Transverse colon (tissue), 4 donors: ENCODE results near the gene FAM227A. TPM values are rescaled to one million over a fixed set of nuclear protein-coding genes. Genes with fewer than 3 reads are reported as not detected.

Experiments used
- DNase-seq: peaks from one replicate; pipeline ENCODE4 v3.0.0-alpha.2; 2019
- H3K27ac ChIP-seq, 4 donors: fragments of 200-600 bp; sonication (generic); 2 replicates each; pipeline ENCODE4 v1.5.1; 2016 to 2018; ENCODE audit warnings: inconsistent platforms in 4 of 4
- H3K27me3 ChIP-seq: fragments of 200-600 bp; sonication (generic); 2 replicates; pipeline ENCODE4 v1.5.1; 2017; ENCODE audit warnings: inconsistent platforms
- H3K36me3 ChIP-seq, 4 donors: fragments of 200-600 bp; sonication (generic); 2 replicates each; pipeline ENCODE4 v1.5.1; 2017 to 2019; ENCODE audit warnings: inconsistent platforms in 4 of 4
- H3K4me1 ChIP-seq, 4 donors: fragments of 200-600 bp; sonication (generic); 2 replicates each; pipeline ENCODE4 v1.5.1; 2017 to 2020; ENCODE audit warnings: inconsistent platforms in 4 of 4
- H3K4me3 ChIP-seq, 4 donors: fragments of 200-600 bp; sonication (generic); 1 replicate in 1 of 4; 2 replicates in 3 of 4; pipeline versions ENCODE4 v1.5.1 to v1.6.1; 2017 to 2019; ENCODE audit warnings: inconsistent platforms in 4 of 4
- H3K9me3 ChIP-seq, 2 donors: fragments of 200-600 bp; sonication (generic); 2 replicates each; pipeline ENCODE4 v1.5.1; 2017 to 2019; ENCODE audit warnings: inconsistent platforms in 2 of 2
- CTCF ChIP-seq, 5 experiments: fragments of 200-600 bp in 3 of 5; fragments of 450-650 bp in 2 of 5; sonication (generic) in 3 of 5; IDR thresholded peaks; 1 replicate in 2 of 5; 2 replicates in 3 of 5; pipeline ENCODE4 v1.5.1; 2016 to 2017; ENCODE audit warnings: antibody characterized with exemption in 5 of 5, inconsistent platforms in 3 of 5, mild to moderate bottlenecking in 2 of 5, moderate library complexity in 1 of 5
- EP300 ChIP-seq: sonication (generic); formaldehyde crosslinking; IDR thresholded peaks from one replicate; pipeline ENCODE4 v1.6.1; 2017; ENCODE audit warnings: antibody characterized with exemption, low read depth
- POLR2A ChIP-seq: fragments of 450-650 bp; IDR thresholded peaks from one replicate; pipeline ENCODE4 v1.6.1; 2016; ENCODE audit warnings: antibody characterized with exemption, mild to moderate bottlenecking, moderate library complexity
- POLR2AphosphoS5 ChIP-seq, 3 donors: sonication (generic); formaldehyde crosslinking; IDR thresholded peaks; one replicate each; pipeline ENCODE4 v1.6.1; 2016; ENCODE audit warnings: antibody characterized with exemption in 3 of 3
- WGBS, 2 donors: methylation state at CpG; one replicate each; pipeline ENCODE4 v1.1.5; 2018; ENCODE audit warnings: low coverage in 1 of 2; 5-methylcytosine and 5-hydroxymethylcytosine counted together
- in situ Hi-C, 4 donors: fragments of 200-750 bp; cut with MboI; loops; one replicate each; pipeline versions ENCODE4 v1.15.0 to v1.15.1; 2017; ENCODE audit warnings: low sequenced_read_pairs in 3 of 4, low pct_ligation_motif_present in 1 of 4, low pct_unique_long_range_greater_than_20kb in 1 of 4
- intact Hi-C: fragments of 100-400 bp; cut with DNase I; formaldehyde crosslinking; loops from one replicate; pipeline ENCODE4 v1.15.1; 2023; ENCODE audit warnings: low total_unique reads
- total RNA-seq, 4 donors: library from RNA; depleted of rRNA; stranded (reverse); fragments of >200 nt; gene quantifications; one replicate each; pipeline ENCODE4 v1.1.0, GENCODE V29; 2016

FAM227A gene
- under 1 TPM in 3 of 4 donors, not detected in 1; 0.20 to 0.79 (median 0.27) TPM for total RNA-seq

GRCh38 chr22:38656256-38657044 lies at the start of gene FAM227A, which contains the start of gene CBY1:
FAM227A (minus strand) TSS chr22:38656392; CDS start chr22:38650168, 6,224 bp downstream.
CBY1 (plus strand) TSS chr22:38656638; CDS start chr22:38668055, 11,417 bp downstream.
- DNase-seq: peak; percentile 89
- Histone ChIP-seq H3K4me1 (peaks cover 11 to 23% (median 15%) of the 10 kb centered on the region in 4 donors), H3K27ac (peak within 1 kb of the TSS; percentile 86 to 89 (median 88)), H3K9me3 (no peaks in the 10 kb centered on the region), H3K36me3 (peaks cover 0 to 2% (median 0%) of the 10 kb centered on the region in 4 donors), H3K27me3 (no peaks in the 10 kb centered on the region), H3K4me3 (peak within 1 kb of the TSS; percentile 64 to 89 (median 82))
- TF ChIP-seq EP300 (no peak), POLR2AphosphoS5 (IDR thresholded peaks at IDR 0.05) (peak; percentile 70 to 75 (median 73)), POLR2A (peak; percentile 77), CTCF (IDR thresholded peaks at IDR 0.05) (no peak)
- intact Hi-C loops (no loop called here), in situ Hi-C loops (no loop called here)
- 0% methylated on average over 62 of the region's 66 CpGs; no CpG with 5 or more reads in 1 of the 2 donors for WGBS, 2 donors

GRCh38 chr22:38705235-38706100 lies 49.3 kb upstream of the FAM227A start, which contains the start of gene GTPBP1:
GTPBP1 (plus strand) TSS chr22:38705944; CDS start chr22:38705956, 12 bp downstream.
- Histone ChIP-seq H3K9me3 (no peaks in the 10 kb centered on the region), H3K27ac (peak within 1 kb of the TSS; percentile 98 to 100 (median 98)), H3K36me3 (no peaks in the 10 kb centered on the region), H3K4me1 (peaks cover 18 to 46% (median 33%) of the 10 kb centered on the region in 4 donors), H3K4me3 (peak within 1 kb of the TSS; percentile 72 to 100 (median 87)), H3K27me3 (no peaks in the 10 kb centered on the region)
- in situ Hi-C loops (no loop called here), intact Hi-C loops (no loop called here)
- 0% methylated on average over 39 of the region's 55 CpGs; no CpG with 5 or more reads in 1 of the 2 donors for WGBS, 2 donors
- DNase-seq: peak; percentile 98
- TF ChIP-seq POLR2AphosphoS5 (IDR thresholded peaks at IDR 0.05) (peak; percentile 86 to 93 (median 88)), POLR2A (peak; percentile 88), EP300 (no peak), CTCF (IDR thresholded peaks at IDR 0.05) (peak in 1 of 5 experiments; percentile 39)

GRCh38 chr22:38704654-38705234 lies 48.6 kb upstream of the FAM227A start:
- in situ Hi-C loops (no loop called here), intact Hi-C loops (no loop called here)
- Histone ChIP-seq H3K27ac (peak overlapping the region; percentile 87 to 99 (median 88)), H3K4me1 (peaks cover 18 to 47% (median 34%) of the 10 kb centered on the region in 4 donors), H3K27me3 (no peaks in the 10 kb centered on the region), H3K4me3 (peak overlapping the region in 3 of 4 donors; percentile 3 to 87 (median 42)), H3K9me3 (no peaks in the 10 kb centered on the region), H3K36me3 (no peaks in the 10 kb centered on the region)
- no peak for DNase-seq
- WGBS, 2 donors: 11 to 12% methylated on average over 9 to 10 of the region's 10 CpGs
- TF ChIP-seq CTCF (IDR thresholded peaks at IDR 0.05): no peak
- no peak for TF ChIP-seq POLR2A
- TF ChIP-seq EP300: no peak
- TF ChIP-seq POLR2AphosphoS5 (IDR thresholded peaks at IDR 0.05): no peak
